ENCODE measurements around the gene MOB1A.
A peak's percentile ranks its signal among the peaks of the same experiment; 100 is the strongest.

DNA sequence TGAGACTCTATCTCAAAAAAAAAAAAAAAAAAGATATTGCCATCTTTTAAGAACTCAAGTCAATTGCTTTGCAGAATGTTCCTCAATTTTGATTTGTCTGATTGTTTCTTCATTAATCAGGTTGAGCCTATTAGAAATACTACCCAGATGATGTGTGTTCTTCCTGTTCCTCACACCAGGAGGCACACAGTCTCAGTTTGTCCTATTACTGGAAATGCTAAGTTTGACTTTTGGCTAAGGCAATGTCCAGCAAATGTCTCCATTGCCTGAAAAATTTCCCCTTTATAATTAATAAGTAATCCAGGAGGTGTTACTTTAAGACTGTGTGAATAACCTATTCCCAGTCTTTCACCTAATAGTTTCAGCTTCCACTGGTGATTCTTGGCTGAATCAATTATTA, 59.3 kb downstream of the MOB1A start:
- TF ChIP-seq, protein P1, sequence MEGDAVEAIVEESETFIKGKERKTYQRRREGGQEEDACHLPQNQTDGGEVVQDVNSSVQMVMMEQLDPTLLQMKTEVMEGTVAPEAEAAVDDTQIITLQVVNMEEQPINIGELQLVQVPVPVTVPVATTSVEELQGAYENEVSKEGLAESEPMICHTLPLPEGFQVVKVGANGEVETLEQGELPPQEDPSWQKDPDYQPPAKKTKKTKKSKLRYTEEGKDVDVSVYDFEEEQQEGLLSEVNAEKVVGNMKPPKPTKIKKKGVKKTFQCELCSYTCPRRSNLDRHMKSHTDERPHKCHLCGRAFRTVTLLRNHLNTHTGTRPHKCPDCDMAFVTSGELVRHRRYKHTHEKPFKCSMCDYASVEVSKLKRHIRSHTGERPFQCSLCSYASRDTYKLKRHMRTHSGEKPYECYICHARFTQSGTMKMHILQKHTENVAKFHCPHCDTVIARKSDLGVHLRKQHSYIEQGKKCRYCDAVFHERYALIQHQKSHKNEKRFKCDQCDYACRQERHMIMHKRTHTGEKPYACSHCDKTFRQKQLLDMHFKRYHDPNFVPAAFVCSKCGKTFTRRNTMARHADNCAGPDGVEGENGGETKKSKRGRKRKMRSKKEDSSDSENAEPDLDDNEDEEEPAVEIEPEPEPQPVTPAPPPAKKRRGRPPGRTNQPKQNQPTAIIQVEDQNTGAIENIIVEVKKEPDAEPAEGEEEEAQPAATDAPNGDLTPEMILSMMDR (IDR thresholded peaks at IDR 0.05) = peak in 1 of 6 experiments; percentile 17
- no peak for TF ChIP-seq POLR2A (IDR thresholded peaks at IDR 0.05)
